ENCODE data around the gene CYB5B.

CYB5B gene

DNA sequence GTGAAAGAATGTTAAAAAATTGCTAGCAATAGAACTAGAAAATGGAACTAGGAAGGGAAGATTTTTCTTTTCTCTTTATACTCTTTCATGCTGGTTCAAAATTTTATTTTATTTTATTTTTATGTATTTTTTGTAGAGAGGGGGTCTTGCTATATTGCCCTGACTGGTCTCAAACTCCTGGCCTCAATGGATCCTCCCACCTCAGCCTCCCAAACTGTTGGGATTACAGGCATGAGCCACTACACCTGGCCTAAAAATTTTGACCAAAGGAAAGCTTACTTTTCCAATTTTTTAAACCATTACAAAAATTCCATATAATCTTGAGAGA lies 28.6 kb upstream of the CYB5B start:
- H3K36me3 ChIP-seq (ENCODE audit: control insufficient read depth in 1 of 2, insufficient read depth in 2 of 2, low read length in 2 of 2), result no peaks in the 10 kb centered on the region
- H3K9ac ChIP-seq (ENCODE audit: low read depth in 1 of 2, low read length in 2 of 2), result no peak overlapping the region
- H3K4me3 ChIP-seq (ENCODE audit: low read depth in 1 of 2, low read length in 2 of 2), result no peak overlapping the region
- H3K9me3 ChIP-seq (ENCODE audit: control insufficient read depth in 1 of 2, low read length in 2 of 2), result no peaks in the 10 kb centered on the region
- H3K27me3 ChIP-seq (ENCODE audit: control insufficient read depth in 1 of 2, insufficient read depth in 2 of 2, low read length in 2 of 2), result no peaks in the 10 kb centered on the region
- H3K27ac ChIP-seq (ENCODE audit: low read depth, low read length), result peak overlapping the region; percentile 70
- H3K4me1 ChIP-seq (ENCODE audit: control insufficient read depth in 1 of 2, insufficient read depth in 2 of 2, low read length in 2 of 2), result peaks cover 16 to 17% of the 10 kb centered on the region in 2 donors

DNA sequence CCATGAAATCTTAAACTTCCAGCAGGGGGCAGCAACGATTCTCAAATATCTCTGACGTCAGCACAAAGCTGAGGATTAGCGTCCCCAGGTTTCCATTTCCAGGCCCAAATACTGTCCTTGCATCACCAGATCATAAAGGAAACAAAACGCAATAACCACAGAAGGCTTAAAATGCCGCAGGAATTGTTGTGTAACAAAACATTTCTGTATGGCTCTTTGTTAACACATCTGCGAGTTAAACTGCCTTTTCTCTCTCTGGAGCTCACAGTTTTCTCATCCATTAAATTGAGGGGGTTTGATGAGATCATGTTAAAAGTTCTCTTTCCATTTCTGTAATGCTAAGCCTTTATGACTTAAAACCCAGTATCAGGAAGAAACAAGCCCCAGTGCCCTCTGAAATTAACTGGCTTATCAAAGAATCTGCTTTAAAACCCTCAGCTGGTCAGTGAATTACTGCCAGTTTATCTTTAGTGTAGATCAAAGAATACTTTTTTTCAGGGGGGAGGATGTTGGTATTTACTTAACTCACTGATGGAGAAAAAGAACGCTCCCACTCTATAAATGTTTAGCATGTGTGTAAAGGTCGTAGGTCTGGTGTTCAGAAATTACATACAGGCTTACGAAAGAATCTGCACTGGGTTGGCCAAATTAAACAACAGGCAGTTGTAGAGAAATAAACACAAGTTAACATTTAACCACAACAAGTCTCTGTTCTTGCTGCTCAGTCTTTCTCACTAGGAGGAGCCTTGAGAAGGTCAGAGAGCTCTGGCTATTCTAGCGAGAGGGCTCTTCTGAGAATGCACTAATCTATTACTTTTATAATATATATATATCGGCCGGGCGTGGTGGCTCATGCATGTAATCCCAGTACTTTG lies 28.0 kb upstream of the CYB5B start:
- Histone ChIP-seq H3K4me1 (ENCODE audit: control insufficient read depth in 1 of 2, insufficient read depth in 2 of 2, low read length in 2 of 2) (peaks cover 16 to 17% of the 10 kb centered on the region in 2 donors), H3K27me3 (ENCODE audit: control insufficient read depth in 1 of 2, insufficient read depth in 2 of 2, low read length in 2 of 2) (no peaks in the 10 kb centered on the region), H3K36me3 (ENCODE audit: control insufficient read depth in 1 of 2, insufficient read depth in 2 of 2, low read length in 2 of 2) (no peaks in the 10 kb centered on the region), H3K9ac (ENCODE audit: low read depth in 1 of 2, low read length in 2 of 2) (peak overlapping the region; percentile 4 to 43), H3K4me3 (ENCODE audit: low read depth in 1 of 2, low read length in 2 of 2) (peak overlapping the region; percentile 12 to 45), H3K9me3 (ENCODE audit: control insufficient read depth in 1 of 2, low read length in 2 of 2) (no peaks in the 10 kb centered on the region), H3K27ac (ENCODE audit: low read depth, low read length) (peak overlapping the region; percentile 70)

DNA sequence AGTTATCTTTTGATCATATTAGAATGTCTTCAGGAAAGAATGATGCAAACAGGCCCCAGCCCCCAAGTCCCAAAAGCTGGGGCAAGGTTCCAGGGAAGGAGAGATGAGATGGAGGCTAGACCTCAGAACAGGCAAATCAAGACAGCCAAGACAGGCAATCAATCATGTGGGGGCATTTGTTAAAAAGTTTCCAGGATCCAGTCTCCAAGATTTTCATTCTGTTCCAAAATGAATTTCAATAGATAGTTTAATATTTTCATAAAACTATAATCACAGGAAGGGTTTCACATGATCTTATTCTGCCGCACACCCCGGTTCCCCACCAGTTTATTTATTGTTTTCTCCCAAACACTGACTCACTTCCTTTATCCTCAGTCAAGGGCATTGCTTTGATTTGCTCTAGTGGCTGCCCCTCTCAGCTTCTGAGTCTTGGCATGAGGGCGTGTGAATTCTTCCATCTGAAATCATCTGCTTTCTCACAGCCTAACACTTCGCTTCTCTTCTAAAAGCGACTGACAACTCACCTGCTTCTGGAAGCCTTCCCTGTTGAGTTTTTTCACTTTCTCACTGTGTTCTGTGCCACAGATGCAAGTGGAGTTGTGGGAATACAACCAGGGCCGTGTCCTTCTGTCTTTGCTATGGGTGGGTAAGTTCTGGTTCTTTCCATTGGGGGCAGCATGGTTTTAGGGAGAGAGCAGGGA lies 26.4 kb upstream of the CYB5B start:
- Histone ChIP-seq H3K27ac (ENCODE audit: low read depth, low read length) (peak overlapping the region; percentile 33), H3K9me3 (ENCODE audit: control insufficient read depth in 1 of 2, low read length in 2 of 2) (no peaks in the 10 kb centered on the region), H3K36me3 (ENCODE audit: control insufficient read depth in 1 of 2, insufficient read depth in 2 of 2, low read length in 2 of 2) (no peaks in the 10 kb centered on the region), H3K9ac (ENCODE audit: low read depth in 1 of 2, low read length in 2 of 2) (peak overlapping the region in 1 of 2 donors; percentile 18), H3K4me3 (ENCODE audit: low read depth in 1 of 2, low read length in 2 of 2) (peak overlapping the region in 1 of 2 donors; percentile 3), H3K4me1 (ENCODE audit: control insufficient read depth in 1 of 2, insufficient read depth in 2 of 2, low read length in 2 of 2) (peaks cover 16 to 17% of the 10 kb centered on the region in 2 donors), H3K27me3 (ENCODE audit: control insufficient read depth in 1 of 2, insufficient read depth in 2 of 2, low read length in 2 of 2) (no peaks in the 10 kb centered on the region)

DNA sequence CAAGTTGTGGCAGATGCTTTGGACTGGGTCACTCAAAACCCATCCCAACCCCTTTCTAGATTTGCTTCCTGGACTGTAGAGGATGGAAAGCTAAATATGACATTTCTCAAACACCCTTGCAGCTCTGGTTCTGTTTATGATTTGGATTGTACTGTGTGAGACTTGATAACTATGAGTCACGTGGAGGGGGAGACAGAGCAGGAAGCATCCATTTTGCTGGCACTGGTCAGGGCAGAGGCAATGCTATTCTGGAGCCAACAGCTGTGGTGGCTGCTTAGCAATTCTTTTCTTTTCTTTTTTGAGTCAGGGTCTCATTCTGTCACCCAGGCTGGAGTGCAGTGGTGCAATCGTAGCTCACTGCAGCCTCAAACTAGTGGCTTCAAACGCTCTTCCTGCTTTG lies 25.1 kb upstream of the CYB5B start:
- Histone ChIP-seq H3K9ac (ENCODE audit: low read depth in 1 of 2, low read length in 2 of 2) (no peak overlapping the region), H3K36me3 (ENCODE audit: control insufficient read depth in 1 of 2, insufficient read depth in 2 of 2, low read length in 2 of 2) (no peaks in the 10 kb centered on the region), H3K27me3 (ENCODE audit: control insufficient read depth in 1 of 2, insufficient read depth in 2 of 2, low read length in 2 of 2) (no peaks in the 10 kb centered on the region), H3K9me3 (ENCODE audit: control insufficient read depth in 1 of 2, low read length in 2 of 2) (no peaks in the 10 kb centered on the region), H3K27ac (ENCODE audit: low read depth, low read length) (no peak overlapping the region), H3K4me1 (ENCODE audit: control insufficient read depth in 1 of 2, insufficient read depth in 2 of 2, low read length in 2 of 2) (peaks cover 23 to 24% of the 10 kb centered on the region in 2 donors), H3K4me3 (ENCODE audit: low read depth in 1 of 2, low read length in 2 of 2) (no peak overlapping the region)

DNA sequence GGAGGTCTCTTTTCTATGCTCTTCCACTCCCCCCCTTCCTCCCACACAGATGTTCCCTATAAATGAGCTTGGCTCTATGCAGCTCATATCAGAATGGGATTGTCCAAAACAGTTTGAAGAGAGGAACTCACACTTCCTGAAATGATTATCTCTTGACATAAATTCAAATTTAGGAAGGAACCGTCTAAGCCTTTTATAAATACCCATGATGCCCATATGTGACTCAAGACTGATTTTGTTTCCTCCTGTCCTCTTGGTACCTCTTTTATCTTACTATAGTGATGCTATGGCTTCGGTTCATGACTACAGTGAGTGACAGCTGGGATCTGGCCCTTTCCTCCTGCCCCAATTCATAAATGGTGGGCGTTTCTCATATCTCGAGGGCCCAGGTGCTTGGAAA lies 22.0 kb upstream of the CYB5B start:
- Histone ChIP-seq H3K4me3 (ENCODE audit: low read depth in 1 of 2, low read length in 2 of 2) (no peak overlapping the region), H3K27me3 (ENCODE audit: control insufficient read depth in 1 of 2, insufficient read depth in 2 of 2, low read length in 2 of 2) (no peaks in the 10 kb centered on the region), H3K36me3 (ENCODE audit: control insufficient read depth in 1 of 2, insufficient read depth in 2 of 2, low read length in 2 of 2) (no peaks in the 10 kb centered on the region), H3K4me1 (ENCODE audit: control insufficient read depth in 1 of 2, insufficient read depth in 2 of 2, low read length in 2 of 2) (peaks cover 28 to 34% of the 10 kb centered on the region in 2 donors), H3K9me3 (ENCODE audit: control insufficient read depth in 1 of 2, low read length in 2 of 2) (no peaks in the 10 kb centered on the region), H3K27ac (ENCODE audit: low read depth, low read length) (no peak overlapping the region), H3K9ac (ENCODE audit: low read depth in 1 of 2, low read length in 2 of 2) (no peak overlapping the region)

DNA sequence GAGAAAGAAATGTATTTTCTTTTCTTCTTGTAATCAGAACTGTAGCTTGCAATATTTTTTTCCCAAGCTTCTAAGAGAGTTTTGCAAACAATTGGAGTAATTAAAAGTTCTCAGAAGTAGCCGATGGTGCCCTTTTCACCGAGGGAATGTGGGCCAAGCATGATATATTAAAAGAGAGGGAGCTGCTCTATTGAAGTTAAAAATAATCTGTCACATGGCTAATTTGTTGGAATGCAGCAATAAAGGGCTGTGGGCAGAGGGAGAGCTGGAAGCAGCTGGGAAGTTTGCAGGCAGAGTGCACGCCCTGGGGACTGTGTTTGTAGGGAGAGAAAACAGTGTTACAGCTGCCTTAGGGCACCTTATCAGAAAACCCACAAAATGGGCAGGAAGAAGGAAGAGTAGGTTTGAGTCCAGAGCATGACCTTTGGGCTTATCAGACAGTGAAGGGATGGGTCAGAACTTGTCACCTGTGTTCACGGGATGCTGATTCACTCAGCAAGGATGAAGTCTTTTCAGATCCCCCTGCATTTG lies 20.1 kb upstream of the CYB5B start:
- Histone ChIP-seq H3K27ac (ENCODE audit: low read depth, low read length) (no peak overlapping the region), H3K9me3 (ENCODE audit: control insufficient read depth in 1 of 2, low read length in 2 of 2) (no peaks in the 10 kb centered on the region), H3K36me3 (ENCODE audit: control insufficient read depth in 1 of 2, insufficient read depth in 2 of 2, low read length in 2 of 2) (no peaks in the 10 kb centered on the region), H3K9ac (ENCODE audit: low read depth in 1 of 2, low read length in 2 of 2) (no peak overlapping the region), H3K27me3 (ENCODE audit: control insufficient read depth in 1 of 2, insufficient read depth in 2 of 2, low read length in 2 of 2) (no peaks in the 10 kb centered on the region), H3K4me1 (ENCODE audit: control insufficient read depth in 1 of 2, insufficient read depth in 2 of 2, low read length in 2 of 2) (peaks cover 22% of the 10 kb centered on the region in 2 donors), H3K4me3 (ENCODE audit: low read depth in 1 of 2, low read length in 2 of 2) (peak overlapping the region in 1 of 2 donors; percentile 36)

DNA sequence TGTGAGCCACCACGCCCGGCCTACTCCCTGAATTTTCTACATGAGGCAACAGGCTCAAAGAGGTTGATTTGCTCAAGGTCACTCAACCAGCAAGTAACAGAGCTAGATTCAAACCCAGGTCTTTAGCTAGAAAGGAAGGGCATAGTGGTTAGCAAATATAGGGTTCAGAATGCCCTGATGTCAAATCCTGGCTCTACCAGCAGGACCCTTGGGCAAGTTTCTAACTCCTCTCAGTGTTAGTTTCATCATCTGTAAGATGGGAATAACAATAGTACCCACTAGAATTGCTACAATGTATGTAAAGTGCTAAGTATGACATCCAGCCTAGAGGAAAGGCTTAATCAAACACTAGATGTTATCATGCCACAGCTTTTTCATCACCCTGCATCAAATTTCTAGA lies 19.1 kb upstream of the CYB5B start:
- H3K9ac ChIP-seq (ENCODE audit: low read depth in 1 of 2, low read length in 2 of 2), result no peak overlapping the region
- H3K9me3 ChIP-seq (ENCODE audit: control insufficient read depth in 1 of 2, low read length in 2 of 2), result no peaks in the 10 kb centered on the region
- H3K4me1 ChIP-seq (ENCODE audit: control insufficient read depth in 1 of 2, insufficient read depth in 2 of 2, low read length in 2 of 2), result peaks cover 18 to 22% of the 10 kb centered on the region in 2 donors
- no peaks in the 10 kb centered on the region for H3K27me3 ChIP-seq (ENCODE audit: control insufficient read depth in 1 of 2, insufficient read depth in 2 of 2, low read length in 2 of 2)
- no peak overlapping the region for H3K4me3 ChIP-seq (ENCODE audit: low read depth in 1 of 2, low read length in 2 of 2)
- no peaks in the 10 kb centered on the region for H3K36me3 ChIP-seq (ENCODE audit: control insufficient read depth in 1 of 2, insufficient read depth in 2 of 2, low read length in 2 of 2)
- H3K27ac ChIP-seq (ENCODE audit: low read depth, low read length), result no peak overlapping the region

DNA sequence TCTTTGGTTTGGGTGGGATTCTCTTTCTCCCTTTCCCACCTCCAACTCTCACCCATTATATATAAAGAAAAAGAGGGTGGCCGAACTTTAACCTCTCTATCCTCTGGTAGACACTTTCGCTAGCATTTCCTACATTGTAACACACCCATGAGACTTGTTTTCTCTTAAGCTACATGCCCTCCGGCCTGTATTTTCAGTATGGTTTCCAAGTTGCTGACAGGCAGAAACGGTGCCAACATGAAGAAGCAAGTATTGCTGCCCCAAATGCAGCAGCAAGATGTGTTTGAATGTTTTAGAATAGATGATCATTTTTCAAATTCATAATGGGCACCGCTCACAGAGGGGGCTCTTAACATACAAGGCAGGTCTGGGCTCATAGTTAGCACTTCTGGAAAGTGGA lies 18.7 kb upstream of the CYB5B start:
- Histone ChIP-seq H3K36me3 (ENCODE audit: control insufficient read depth in 1 of 2, insufficient read depth in 2 of 2, low read length in 2 of 2) (no peaks in the 10 kb centered on the region), H3K27me3 (ENCODE audit: control insufficient read depth in 1 of 2, insufficient read depth in 2 of 2, low read length in 2 of 2) (no peaks in the 10 kb centered on the region), H3K4me1 (ENCODE audit: control insufficient read depth in 1 of 2, insufficient read depth in 2 of 2, low read length in 2 of 2) (peaks cover 18 to 22% of the 10 kb centered on the region in 2 donors), H3K9me3 (ENCODE audit: control insufficient read depth in 1 of 2, low read length in 2 of 2) (no peaks in the 10 kb centered on the region), H3K27ac (ENCODE audit: low read depth, low read length) (no peak overlapping the region), H3K4me3 (ENCODE audit: low read depth in 1 of 2, low read length in 2 of 2) (no peak overlapping the region), H3K9ac (ENCODE audit: low read depth in 1 of 2, low read length in 2 of 2) (no peak overlapping the region)

DNA sequence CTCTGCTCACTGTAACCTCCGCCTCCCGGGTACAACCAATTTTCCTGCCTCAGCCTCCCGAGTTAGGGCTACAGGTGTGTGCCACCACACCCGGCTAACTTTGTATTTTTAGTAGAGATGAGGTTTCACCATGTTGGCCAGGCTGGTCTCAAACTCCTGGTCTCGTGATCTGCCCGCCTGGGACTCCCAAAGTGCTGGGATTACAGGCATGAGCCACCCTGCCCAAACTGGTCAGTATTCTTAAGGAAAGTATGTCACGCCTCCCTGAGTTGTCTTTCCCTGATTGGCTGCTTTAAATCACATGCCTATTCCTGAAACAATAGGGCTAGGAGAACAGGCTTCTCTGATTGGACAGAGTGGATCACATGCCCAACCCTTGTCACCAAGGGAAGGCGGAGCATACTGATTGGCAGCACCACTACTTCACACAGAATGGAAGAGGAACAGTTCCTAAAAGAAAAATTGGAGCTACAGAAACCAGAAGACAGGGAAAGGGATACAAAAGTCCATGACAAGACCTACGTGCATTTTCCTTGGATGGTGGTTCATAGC lies 17.6 kb upstream of the CYB5B start:
- H3K4me3 ChIP-seq (ENCODE audit: low read depth in 1 of 2, low read length in 2 of 2), result no peak overlapping the region
- no peaks in the 10 kb centered on the region for H3K36me3 ChIP-seq (ENCODE audit: control insufficient read depth in 1 of 2, insufficient read depth in 2 of 2, low read length in 2 of 2)
- H3K27ac ChIP-seq (ENCODE audit: low read depth, low read length), result no peak overlapping the region
- H3K9ac ChIP-seq (ENCODE audit: low read depth in 1 of 2, low read length in 2 of 2), result no peak overlapping the region
- no peaks in the 10 kb centered on the region for H3K27me3 ChIP-seq (ENCODE audit: control insufficient read depth in 1 of 2, insufficient read depth in 2 of 2, low read length in 2 of 2)
- no peaks in the 10 kb centered on the region for H3K9me3 ChIP-seq (ENCODE audit: control insufficient read depth in 1 of 2, low read length in 2 of 2)
- H3K4me1 ChIP-seq (ENCODE audit: control insufficient read depth in 1 of 2, insufficient read depth in 2 of 2, low read length in 2 of 2), result peaks cover 18 to 22% of the 10 kb centered on the region in 2 donors
